ENCODE data around the gene GOLGB1.
"Not testable (repeated sequence)": the region's sequence is repeated elsewhere in the genome, so short reads cannot be mapped to it uniquely, and the experiment has no call there.

DNA sequence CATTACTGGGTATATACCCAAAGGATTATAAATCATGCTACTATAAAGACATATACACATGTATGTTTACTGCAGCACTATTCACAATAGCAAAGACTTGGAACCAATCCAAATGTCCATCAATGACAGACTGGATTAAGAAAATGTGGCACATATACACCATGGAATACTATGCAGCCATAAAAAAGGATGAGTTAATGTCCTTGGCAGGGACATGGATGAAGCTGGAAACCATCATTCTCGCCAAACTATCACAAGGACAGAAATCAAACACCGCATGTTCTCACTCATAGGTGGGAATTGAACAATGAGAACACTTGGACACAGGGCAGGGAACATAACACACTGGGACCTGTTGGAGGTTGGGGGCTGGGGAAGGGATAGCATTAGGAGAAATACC, 6.4 kb downstream of the GOLGB1 start:
- not testable (repeated sequence) for TF ChIP-seq EZH2 (IDR thresholded peaks at IDR 0.05); POLR2A (IDR thresholded peaks at IDR 0.05; ENCODE audit: borderline replicate concordance, extremely low read depth, insufficient read depth, insufficient read length); RAD21 (IDR thresholded peaks at IDR 0.05; ENCODE audit: low read depth); TCF7L2 (IDR thresholded peaks at IDR 0.05; ENCODE audit: borderline replicate concordance, extremely low read depth, insufficient read depth, insufficient read length); ELF1 (IDR thresholded peaks at IDR 0.05; ENCODE audit: borderline replicate concordance, low read depth); SP1 (IDR thresholded peaks at IDR 0.05; ENCODE audit: low read depth); POLR2AphosphoS5 (IDR thresholded peaks at IDR 0.05; ENCODE audit: low read depth, low read length); CEBPB (IDR thresholded peaks at IDR 0.05; ENCODE audit: low read depth); JUND (IDR thresholded peaks at IDR 0.05)
- TF ChIP-seq, protein P1, sequence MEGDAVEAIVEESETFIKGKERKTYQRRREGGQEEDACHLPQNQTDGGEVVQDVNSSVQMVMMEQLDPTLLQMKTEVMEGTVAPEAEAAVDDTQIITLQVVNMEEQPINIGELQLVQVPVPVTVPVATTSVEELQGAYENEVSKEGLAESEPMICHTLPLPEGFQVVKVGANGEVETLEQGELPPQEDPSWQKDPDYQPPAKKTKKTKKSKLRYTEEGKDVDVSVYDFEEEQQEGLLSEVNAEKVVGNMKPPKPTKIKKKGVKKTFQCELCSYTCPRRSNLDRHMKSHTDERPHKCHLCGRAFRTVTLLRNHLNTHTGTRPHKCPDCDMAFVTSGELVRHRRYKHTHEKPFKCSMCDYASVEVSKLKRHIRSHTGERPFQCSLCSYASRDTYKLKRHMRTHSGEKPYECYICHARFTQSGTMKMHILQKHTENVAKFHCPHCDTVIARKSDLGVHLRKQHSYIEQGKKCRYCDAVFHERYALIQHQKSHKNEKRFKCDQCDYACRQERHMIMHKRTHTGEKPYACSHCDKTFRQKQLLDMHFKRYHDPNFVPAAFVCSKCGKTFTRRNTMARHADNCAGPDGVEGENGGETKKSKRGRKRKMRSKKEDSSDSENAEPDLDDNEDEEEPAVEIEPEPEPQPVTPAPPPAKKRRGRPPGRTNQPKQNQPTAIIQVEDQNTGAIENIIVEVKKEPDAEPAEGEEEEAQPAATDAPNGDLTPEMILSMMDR (IDR thresholded peaks at IDR 0.05 in 2 of 3, conservative IDR thresholded peaks at IDR 0.05 in 1 of 3; ENCODE audit: borderline replicate concordance in 1 of 3, insufficient read depth in 1 of 3, low read depth in 2 of 3, low read length in 2 of 3) = not testable (repeated sequence)
- TF ChIP-seq, protein P2, sequence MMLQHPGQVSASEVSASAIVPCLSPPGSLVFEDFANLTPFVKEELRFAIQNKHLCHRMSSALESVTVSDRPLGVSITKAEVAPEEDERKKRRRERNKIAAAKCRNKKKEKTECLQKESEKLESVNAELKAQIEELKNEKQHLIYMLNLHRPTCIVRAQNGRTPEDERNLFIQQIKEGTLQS (IDR thresholded peaks at IDR 0.05) = not testable (repeated sequence)
- TF ChIP-seq, protein P3, sequence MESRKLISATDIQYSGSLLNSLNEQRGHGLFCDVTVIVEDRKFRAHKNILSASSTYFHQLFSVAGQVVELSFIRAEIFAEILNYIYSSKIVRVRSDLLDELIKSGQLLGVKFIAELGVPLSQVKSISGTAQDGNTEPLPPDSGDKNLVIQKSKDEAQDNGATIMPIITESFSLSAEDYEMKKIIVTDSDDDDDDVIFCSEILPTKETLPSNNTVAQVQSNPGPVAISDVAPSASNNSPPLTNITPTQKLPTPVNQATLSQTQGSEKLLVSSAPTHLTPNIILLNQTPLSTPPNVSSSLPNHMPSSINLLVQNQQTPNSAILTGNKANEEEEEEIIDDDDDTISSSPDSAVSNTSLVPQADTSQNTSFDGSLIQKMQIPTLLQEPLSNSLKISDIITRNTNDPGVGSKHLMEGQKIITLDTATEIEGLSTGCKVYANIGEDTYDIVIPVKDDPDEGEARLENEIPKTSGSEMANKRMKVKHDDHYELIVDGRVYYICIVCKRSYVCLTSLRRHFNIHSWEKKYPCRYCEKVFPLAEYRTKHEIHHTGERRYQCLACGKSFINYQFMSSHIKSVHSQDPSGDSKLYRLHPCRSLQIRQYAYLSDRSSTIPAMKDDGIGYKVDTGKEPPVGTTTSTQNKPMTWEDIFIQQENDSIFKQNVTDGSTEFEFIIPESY (IDR thresholded peaks at IDR 0.05; ENCODE audit: extremely low read depth, insufficient replicate concordance, low read length) = not testable (repeated sequence)
